DND-41 (cell line): ENCODE data around the gene EXD3.

Source experiments
- ATAC-seq: fragments of 200-7000 bp; cut with Tn5 transposase; 3 replicates; pipeline ENCODE4 v1.9.1; 2021; ENCODE audit warnings: low read depth; ENCODE audit not compliant: insufficient read depth
- DNase-seq: peaks from one replicate; pipeline ENCODE4 v3.0.0-alpha.2; 2020
- H2AFZ ChIP-seq: 2 replicates; pipeline ENCODE4 v1.6.0; 2012; ENCODE audit warnings: low read depth, low read length
- H3K27ac ChIP-seq: 2 replicates; pipeline ENCODE4 v1.5.1; 2012; ENCODE audit warnings: low read length, inconsistent platforms
- H3K27me3 ChIP-seq: fragments of 200-600 bp; sonication (generic); 2 replicates; pipeline ENCODE4 v1.6.0; 2012; ENCODE audit warnings: low read length, mild to moderate bottlenecking, inconsistent platforms; ENCODE audit not compliant: insufficient read depth, poor library complexity
- H3K36me3 ChIP-seq: 2 replicates; pipeline ENCODE4 v1.5.1; 2012; ENCODE audit warnings: low read length, inconsistent platforms; ENCODE audit not compliant: insufficient read depth
- H3K4me1 ChIP-seq: 2 replicates; pipeline ENCODE4 v1.5.1; 2012; ENCODE audit warnings: mild to moderate bottlenecking, low read length; ENCODE audit not compliant: insufficient read depth
- H3K4me2 ChIP-seq: 2 replicates; pipeline ENCODE4 v1.6.0; 2012; ENCODE audit warnings: mild to moderate bottlenecking, moderate library complexity, low read length, inconsistent platforms; ENCODE audit not compliant: insufficient read depth
- H3K4me3 ChIP-seq, 2 experiments: fragments of 200-600 bp in 1 of 2; shearing (Covaris generic) in 1 of 2; 2 replicates each; pipeline ENCODE4 v1.5.1; 2012 to 2016; ENCODE audit warnings: inconsistent platforms in 2 of 2, low read length in 2 of 2, mild to moderate bottlenecking in 2 of 2, low read depth in 1 of 2, moderate library complexity in 1 of 2
- H3K79me2 ChIP-seq: 2 replicates; pipeline ENCODE4 v1.6.0; 2012; ENCODE audit warnings: low read length, inconsistent platforms; ENCODE audit not compliant: insufficient read depth
- H3K9ac ChIP-seq: 2 replicates; pipeline ENCODE4 v1.6.0; 2012; ENCODE audit warnings: low read depth, mild to moderate bottlenecking, inconsistent platforms, low read length, moderate library complexity
- H3K9me3 ChIP-seq: 2 replicates; pipeline ENCODE4 v1.5.1; 2012; ENCODE audit warnings: low read length, moderate library complexity, mild to moderate bottlenecking, inconsistent platforms; ENCODE audit not compliant: insufficient read depth, severe bottlenecking
- H4K20me1 ChIP-seq: 2 replicates; pipeline ENCODE4 v1.6.0; 2012; ENCODE audit warnings: low read length; ENCODE audit not compliant: insufficient read depth
- EZH2 ChIP-seq: IDR thresholded peaks from 3 replicates; pipeline ENCODE4 v1.6.1; 2012; ENCODE audit warnings: borderline replicate concordance, low read depth, mild to moderate bottlenecking, moderate library complexity, low read length, inconsistent platforms; ENCODE audit not compliant: severe bottlenecking
- TF ChIP-seq, protein P1 (sequence below): IDR thresholded peaks from 2 replicates; pipeline ENCODE4 v1.5.1; 2012; ENCODE audit warnings: borderline replicate concordance, low read length, moderate library complexity, mild to moderate bottlenecking; ENCODE audit not compliant: poor library complexity, severe bottlenecking; ENCODE audit errors: extremely low read depth

Gene EXD3

DNA sequence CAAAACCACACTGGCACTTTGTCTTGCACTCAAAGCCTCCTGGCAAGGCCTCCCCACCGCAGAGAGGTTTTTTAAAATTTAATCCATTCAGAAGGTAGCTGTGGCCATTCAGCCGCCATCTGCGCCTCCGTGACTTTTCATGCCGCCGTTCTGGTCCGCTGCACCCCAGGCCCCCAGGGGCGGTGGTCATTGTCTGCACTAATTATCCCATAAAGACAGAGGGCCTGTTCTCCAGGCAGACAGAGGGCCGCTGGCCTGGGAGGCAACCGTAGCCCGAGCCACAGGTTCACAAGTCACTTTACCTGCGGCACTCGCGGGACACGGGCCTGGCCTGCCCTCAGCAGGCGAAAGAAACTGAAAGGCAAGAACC is 49.4 kb downstream of the EXD3 start:
- no peak overlapping the region for H3K4me3 ChIP-seq
- H3K27ac ChIP-seq = no peak overlapping the region
- H3K36me3 ChIP-seq = no peaks in the 10 kb centered on the region
- no peak overlapping the region for H3K9ac ChIP-seq
- TF ChIP-seq, protein P1, sequence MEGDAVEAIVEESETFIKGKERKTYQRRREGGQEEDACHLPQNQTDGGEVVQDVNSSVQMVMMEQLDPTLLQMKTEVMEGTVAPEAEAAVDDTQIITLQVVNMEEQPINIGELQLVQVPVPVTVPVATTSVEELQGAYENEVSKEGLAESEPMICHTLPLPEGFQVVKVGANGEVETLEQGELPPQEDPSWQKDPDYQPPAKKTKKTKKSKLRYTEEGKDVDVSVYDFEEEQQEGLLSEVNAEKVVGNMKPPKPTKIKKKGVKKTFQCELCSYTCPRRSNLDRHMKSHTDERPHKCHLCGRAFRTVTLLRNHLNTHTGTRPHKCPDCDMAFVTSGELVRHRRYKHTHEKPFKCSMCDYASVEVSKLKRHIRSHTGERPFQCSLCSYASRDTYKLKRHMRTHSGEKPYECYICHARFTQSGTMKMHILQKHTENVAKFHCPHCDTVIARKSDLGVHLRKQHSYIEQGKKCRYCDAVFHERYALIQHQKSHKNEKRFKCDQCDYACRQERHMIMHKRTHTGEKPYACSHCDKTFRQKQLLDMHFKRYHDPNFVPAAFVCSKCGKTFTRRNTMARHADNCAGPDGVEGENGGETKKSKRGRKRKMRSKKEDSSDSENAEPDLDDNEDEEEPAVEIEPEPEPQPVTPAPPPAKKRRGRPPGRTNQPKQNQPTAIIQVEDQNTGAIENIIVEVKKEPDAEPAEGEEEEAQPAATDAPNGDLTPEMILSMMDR = no peak
- TF ChIP-seq EZH2 = no peak
- H3K27me3 ChIP-seq = no peaks in the 10 kb centered on the region
- H3K9me3 ChIP-seq = no peaks in the 10 kb centered on the region
- no peak for DNase-seq
- no peak overlapping the region for H2AFZ ChIP-seq
- H3K4me1 ChIP-seq = no peaks in the 10 kb centered on the region
- no peaks in the 10 kb centered on the region for H3K79me2 ChIP-seq
- no peak overlapping the region for H3K4me2 ChIP-seq
- H4K20me1 ChIP-seq = no peaks in the 10 kb centered on the region
- ATAC-seq = no peak

DNA sequence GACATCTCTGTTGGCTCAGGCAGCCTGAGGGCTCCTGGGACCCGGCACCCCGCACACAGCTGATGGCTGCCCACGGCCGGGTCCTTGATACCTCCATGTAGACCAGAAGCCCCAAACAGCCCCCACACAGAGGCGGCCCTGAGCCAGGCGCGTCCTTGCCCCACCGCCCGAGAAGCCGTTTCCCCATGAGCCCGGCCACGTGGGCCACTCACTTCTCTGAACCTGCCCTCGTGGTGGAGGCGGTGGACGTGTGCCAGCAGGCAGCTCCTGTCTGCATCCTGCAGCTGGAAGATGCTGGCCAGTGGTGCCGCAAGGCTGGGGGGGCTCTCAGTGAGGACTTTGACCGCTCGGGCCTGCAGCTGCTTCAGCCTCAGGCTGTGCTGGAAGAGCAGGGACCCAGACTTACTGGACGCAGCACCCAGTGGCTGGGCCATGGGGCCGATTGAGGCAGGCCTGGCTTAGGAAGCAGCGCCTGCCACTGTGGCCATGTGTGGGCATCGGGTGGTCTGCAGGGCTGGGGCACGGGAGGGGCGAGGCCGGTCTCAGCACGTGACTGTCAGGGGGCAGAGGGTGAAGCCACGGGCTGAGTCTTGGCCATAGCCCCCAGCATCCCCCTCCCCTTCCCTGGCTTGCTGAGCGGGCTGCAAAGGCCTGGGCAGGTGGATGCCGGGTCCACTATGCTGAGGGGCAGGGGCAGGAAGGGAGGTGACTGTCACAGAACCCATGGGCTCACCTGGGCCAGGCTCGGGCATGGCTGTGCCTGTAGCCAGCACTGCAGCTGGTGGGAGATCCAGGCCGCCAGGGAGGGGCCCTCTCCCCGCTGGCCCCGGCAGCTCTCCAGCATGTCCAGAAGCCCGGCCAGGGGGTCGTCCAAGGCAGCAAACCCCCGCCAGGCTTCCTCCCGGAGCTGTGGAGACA is 50.0 kb downstream of the EXD3 start:
- Histone ChIP-seq H3K4me3 (no peak overlapping the region), H4K20me1 (no peaks in the 10 kb centered on the region), H3K79me2 (no peaks in the 10 kb centered on the region), H3K36me3 (no peaks in the 10 kb centered on the region), H3K9ac (no peak overlapping the region), H3K4me1 (no peaks in the 10 kb centered on the region), H3K4me2 (no peak overlapping the region), H2AFZ (no peak overlapping the region), H3K9me3 (no peaks in the 10 kb centered on the region), H3K27ac (no peak overlapping the region), H3K27me3 (no peaks in the 10 kb centered on the region)
- DNase-seq (no peak), ATAC-seq (no peak)
- TF ChIP-seq, protein P1 = no peak

DNA sequence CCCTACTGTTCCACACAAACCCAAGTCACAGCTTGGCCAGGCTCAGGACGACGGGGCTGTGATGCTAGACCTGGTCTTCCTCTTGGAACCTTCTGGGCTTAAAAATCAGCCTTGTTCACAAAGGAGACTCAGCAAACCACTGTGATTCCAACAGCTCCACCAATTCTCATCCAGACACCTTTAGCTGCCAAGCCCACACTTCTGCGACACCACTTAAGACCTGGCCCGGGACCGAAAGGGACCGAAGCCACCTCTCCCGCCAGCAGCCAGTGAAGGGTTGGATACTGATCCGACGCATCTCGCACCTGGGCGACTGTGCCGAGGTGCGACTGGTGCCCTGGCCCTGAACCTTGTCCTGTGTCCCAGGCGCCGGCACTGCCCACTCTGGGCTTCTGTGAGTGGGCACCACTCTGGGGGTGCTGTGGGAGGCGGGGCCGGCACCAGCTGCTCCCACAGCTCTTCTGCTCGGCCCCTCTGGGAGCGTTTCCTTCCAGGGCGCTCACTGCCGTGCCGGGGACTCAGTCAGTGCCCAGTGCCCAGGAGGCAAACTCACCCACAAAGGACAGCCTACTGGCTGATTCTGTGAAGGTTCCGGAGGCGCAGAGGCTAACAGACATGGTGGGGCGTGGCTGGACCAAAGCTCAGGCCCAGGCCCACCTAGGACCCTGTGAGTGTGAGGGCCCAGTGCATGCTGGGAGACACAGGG is 50.9 kb downstream of the EXD3 start:
- Histone ChIP-seq H3K79me2 (no peaks in the 10 kb centered on the region), H3K36me3 (no peaks in the 10 kb centered on the region), H3K4me1 (no peaks in the 10 kb centered on the region), H2AFZ (no peak overlapping the region), H3K9me3 (no peaks in the 10 kb centered on the region), H3K27ac (no peak overlapping the region), H3K27me3 (no peaks in the 10 kb centered on the region), H4K20me1 (no peaks in the 10 kb centered on the region), H3K9ac (no peak overlapping the region), H3K4me3 (no peak overlapping the region), H3K4me2 (no peak overlapping the region)
- TF ChIP-seq EZH2 = no peak
- TF ChIP-seq, protein P1 = no peak
- DNase-seq = no peak
- ATAC-seq = no peak
